Neutrophil (primary cell): ENCODE data around the gene ADAM8.

Source experiments
- H3K27ac ChIP-seq: fragments of 200-600 bp; sonication (generic); 2 replicates; pipeline ENCODE4 v1.5.1; 2016; ENCODE audit warnings: mild to moderate bottlenecking, moderate library complexity
- H3K27me3 ChIP-seq: fragments of 200-600 bp; sonication (generic); 2 replicates; pipeline ENCODE4 v1.6.0; 2016; ENCODE audit warnings: mild to moderate bottlenecking
- H3K36me3 ChIP-seq: fragments of 200-600 bp; sonication (generic); 2 replicates; pipeline ENCODE4 v1.5.1; 2017
- H3K4me1 ChIP-seq, 2 experiments: fragments of 200-600 bp in 1 of 2; sonication (generic) in 1 of 2; 1 replicate in 1 of 2; 2 replicates in 1 of 2; pipeline versions ENCODE4 v1.5.1 to v1.6.1; 2013 to 2016; ENCODE audit warnings: low read depth in 1 of 2, low read length in 1 of 2, mild to moderate bottlenecking in 1 of 2, moderate library complexity in 1 of 2; ENCODE audit not compliant: control insufficient read depth in 1 of 2, insufficient read depth in 1 of 2
- H3K4me3 ChIP-seq, 2 experiments: fragments of 200-600 bp in 1 of 2; sonication (generic) in 1 of 2; 1 replicate in 1 of 2; 2 replicates in 1 of 2; pipeline ENCODE4 v1.5.1; 2013 to 2016; ENCODE audit warnings: low read depth in 1 of 2, low read length in 1 of 2, mild to moderate bottlenecking in 1 of 2, moderate library complexity in 1 of 2
- H3K9me3 ChIP-seq: fragments of 200-600 bp; sonication (generic); 2 replicates; pipeline ENCODE4 v1.5.1; 2016
- TF ChIP-seq, protein P1 (sequence below): fragments of 200-600 bp; sonication (generic); IDR thresholded peaks from 2 replicates; pipeline ENCODE4 v1.5.1; 2016; ENCODE audit warnings: antibody characterized with exemption

The ADAM8 gene

DNA sequence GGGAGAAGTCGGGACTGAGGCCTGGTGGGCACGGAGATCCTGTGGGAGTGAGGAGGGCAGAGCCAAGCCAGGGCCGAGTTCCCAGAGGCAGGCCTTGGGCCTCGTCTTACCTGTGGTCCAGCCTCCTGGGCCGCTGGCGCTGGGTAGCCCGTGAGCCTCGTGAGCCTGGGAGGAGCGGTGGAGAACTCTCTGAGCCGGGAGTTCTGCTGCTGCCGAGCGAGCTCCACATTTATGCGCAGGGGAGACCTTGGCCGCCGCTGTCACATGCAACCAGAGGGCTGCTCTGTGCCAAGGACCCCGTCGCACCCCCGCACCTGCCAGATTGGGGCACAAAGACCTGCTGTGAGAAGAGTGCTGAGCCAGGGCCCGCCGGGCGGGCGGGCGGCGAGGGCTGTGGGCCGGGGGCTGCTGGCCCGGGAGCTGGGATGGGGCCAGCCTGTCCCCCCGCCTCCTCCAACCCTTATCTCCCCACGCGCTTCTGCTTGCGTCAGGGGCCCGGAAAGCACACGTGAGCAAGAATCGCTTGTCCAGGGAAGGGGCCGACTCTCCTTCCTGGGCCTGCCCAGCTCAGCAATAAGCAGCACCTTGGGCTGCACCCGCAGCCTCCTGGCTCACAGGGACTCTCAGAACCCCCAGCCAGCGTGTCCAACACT lies 28.9 kb downstream of the ADAM8 start:
- Histone ChIP-seq H3K9me3 (no peaks in the 10 kb centered on the region), H3K4me3 (no peak overlapping the region), H3K27me3 (peaks cover 84% of the 10 kb centered on the region), H3K36me3 (no peaks in the 10 kb centered on the region), H3K4me1 (no peaks in the 10 kb centered on the region), H3K27ac (no peak overlapping the region)
- TF ChIP-seq, protein P1, sequence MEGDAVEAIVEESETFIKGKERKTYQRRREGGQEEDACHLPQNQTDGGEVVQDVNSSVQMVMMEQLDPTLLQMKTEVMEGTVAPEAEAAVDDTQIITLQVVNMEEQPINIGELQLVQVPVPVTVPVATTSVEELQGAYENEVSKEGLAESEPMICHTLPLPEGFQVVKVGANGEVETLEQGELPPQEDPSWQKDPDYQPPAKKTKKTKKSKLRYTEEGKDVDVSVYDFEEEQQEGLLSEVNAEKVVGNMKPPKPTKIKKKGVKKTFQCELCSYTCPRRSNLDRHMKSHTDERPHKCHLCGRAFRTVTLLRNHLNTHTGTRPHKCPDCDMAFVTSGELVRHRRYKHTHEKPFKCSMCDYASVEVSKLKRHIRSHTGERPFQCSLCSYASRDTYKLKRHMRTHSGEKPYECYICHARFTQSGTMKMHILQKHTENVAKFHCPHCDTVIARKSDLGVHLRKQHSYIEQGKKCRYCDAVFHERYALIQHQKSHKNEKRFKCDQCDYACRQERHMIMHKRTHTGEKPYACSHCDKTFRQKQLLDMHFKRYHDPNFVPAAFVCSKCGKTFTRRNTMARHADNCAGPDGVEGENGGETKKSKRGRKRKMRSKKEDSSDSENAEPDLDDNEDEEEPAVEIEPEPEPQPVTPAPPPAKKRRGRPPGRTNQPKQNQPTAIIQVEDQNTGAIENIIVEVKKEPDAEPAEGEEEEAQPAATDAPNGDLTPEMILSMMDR = no peak

DNA sequence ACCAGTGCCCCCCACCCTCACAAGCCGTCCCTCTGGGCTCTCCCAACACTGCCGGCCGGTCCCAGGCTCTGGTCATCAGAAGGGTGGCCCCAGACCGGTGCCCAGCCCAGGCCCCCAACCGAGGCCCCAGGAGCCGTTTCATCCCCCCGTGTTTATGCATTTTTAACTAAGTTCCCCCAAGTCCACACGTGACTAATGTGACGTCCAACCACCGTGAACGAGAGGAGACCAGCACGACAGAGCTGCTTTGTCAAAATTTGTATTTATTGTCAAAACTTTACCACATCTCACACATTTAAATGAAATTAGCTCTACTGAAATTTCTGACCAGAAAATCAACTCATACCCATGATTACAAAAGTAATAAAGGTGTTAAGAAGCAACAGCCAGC lies 30.4 kb downstream of the ADAM8 start:
- peaks cover 89% of the 10 kb centered on the region for H3K27me3 ChIP-seq
- TF ChIP-seq, protein P1 = no peak

DNA sequence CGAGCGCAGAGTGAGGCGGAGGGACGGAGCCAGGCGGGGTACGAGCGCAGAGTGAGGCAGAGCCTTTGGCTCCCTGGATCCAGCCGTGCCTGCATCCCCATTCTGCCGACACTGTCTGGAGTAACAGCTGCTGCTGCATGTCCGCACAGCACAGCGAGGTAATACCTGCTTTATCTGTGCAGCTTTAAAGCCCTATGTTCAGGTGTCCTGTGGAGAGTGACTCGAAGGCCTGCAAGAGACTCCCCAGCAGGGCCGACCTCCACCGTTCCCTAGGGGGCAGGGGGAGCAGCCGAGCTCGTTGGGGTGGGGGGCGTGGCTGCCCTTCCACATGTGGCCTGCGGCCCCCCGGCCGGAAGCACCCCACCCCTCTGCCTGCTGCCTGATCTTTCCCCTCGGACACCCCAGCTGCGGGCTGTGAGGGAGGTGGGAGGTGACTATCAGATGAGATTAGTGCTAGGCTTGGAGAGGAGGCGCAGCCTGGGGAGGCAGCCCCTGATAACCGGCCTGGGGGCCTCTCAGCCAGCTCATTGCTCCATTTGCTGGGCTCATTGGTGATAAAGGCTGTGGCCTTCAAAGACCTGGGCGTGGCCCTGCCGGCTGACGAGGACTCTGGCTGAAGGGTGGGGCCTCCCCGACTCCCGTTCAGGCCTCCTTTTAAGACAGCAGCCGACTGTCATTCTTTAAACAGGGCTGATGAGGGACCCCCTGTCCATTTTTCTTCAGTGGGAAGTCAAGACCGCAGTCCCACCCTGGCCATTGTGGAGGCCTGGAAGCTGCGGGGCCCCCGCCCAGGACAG lies 31.0 kb downstream of the ADAM8 start:
- H3K36me3 ChIP-seq = no peaks in the 10 kb centered on the region
- H3K4me3 ChIP-seq = no peak overlapping the region
- no peaks in the 10 kb centered on the region for H3K9me3 ChIP-seq
- no peak overlapping the region for H3K27ac ChIP-seq
- peaks cover 94% of the 10 kb centered on the region for H3K27me3 ChIP-seq
- TF ChIP-seq, protein P1 = no peak
- peaks cover 8 to 14% of the 10 kb centered on the region in 2 experiments for H3K4me1 ChIP-seq

More for the DNA sequence above, 30.4 kb downstream of the ADAM8 start:
- no peaks in the 10 kb centered on the region for H3K9me3 ChIP-seq
- H3K27ac ChIP-seq = no peak overlapping the region
- no peak overlapping the region for H3K4me3 ChIP-seq
- no peaks in the 10 kb centered on the region for H3K36me3 ChIP-seq
- H3K4me1 ChIP-seq = peaks cover 6 to 8% of the 10 kb centered on the region in 2 experiments

DNA sequence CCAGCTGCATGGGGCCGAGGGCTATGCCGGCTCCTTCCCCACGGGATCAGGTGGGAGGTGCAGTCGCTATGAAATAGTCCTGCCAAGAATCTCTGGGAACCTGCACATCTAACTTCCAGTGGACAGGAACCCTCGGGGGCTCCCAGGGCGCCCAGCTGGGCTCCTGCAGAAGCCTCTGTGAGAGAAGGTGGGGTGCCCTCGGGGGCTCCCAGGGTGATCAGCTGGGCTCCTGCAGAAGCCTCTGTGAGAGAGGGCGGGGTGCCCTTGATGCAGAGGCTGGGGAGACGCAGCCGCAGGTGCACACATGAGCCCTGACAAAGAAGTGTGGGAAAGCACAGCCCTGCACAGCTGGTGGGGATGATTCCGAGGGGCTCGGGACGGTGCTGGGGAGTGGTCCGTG lies 33.1 kb downstream of the ADAM8 start:
- Histone ChIP-seq H3K4me3 (no peak overlapping the region), H3K27me3 (peaks cover 98% of the 10 kb centered on the region), H3K36me3 (no peaks in the 10 kb centered on the region), H3K27ac (no peak overlapping the region), H3K4me1 (peaks cover 8 to 15% of the 10 kb centered on the region in 2 experiments), H3K9me3 (no peaks in the 10 kb centered on the region)
- TF ChIP-seq, protein P1 = no peak

DNA sequence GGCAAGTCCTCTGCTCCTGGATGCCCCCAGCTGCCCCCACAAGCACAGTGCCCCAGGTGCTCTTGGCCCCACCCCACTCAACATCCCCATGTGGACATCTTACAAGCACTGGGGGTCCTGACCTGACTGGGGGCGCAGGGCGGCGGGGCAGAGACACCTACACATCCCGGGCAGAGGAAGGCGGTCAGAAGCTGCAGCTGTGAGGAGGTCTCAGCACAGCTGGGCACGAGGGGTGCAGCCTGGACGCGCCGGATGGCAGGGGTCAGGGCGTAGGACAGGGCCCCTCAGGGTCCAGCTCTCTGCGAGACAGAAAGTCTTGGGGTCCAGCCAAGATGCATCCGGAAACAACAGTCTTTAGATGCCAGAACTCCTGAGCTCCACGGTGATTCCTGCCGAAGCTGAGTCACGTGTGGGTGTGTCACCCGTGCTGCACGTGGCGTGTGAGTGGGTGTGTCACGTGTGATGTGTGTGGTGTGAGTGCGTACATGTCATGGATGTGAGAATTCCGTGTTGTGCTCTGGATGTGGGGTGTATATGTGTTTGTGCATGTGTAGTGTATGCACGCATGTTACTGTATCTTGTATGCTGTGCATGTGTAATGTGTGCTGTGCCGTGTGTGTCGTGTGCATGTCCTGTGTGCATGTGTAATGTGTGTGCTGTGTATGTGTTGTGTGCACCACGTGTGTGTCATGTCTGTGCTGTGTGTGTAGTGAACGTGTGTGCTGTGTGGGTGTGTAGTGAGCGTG lies 33.9 kb downstream of the ADAM8 start:
- TF ChIP-seq, protein P1 = no peak
- H3K27me3 ChIP-seq = peaks cover 100% of the 10 kb centered on the region

More for the DNA sequence above, 33.9 kb downstream of the ADAM8 start:
- Histone ChIP-seq H3K4me3 (no peak overlapping the region), H3K36me3 (no peaks in the 10 kb centered on the region), H3K27ac (no peak overlapping the region), H3K4me1 (peaks cover 8 to 15% of the 10 kb centered on the region in 2 experiments), H3K9me3 (no peaks in the 10 kb centered on the region)
